SW 1271 (cell line): ENCODE measurements around the gene ACP6.
A peak's percentile ranks its signal among the peaks of the same experiment; 100 is the strongest.

Source experiments
- DNase-seq, 2 experiments: peaks; one replicate each; lab custom pipeline; 2025; lab: John Stamatoyannopoulos, UW

The ACP6 gene

DNA sequence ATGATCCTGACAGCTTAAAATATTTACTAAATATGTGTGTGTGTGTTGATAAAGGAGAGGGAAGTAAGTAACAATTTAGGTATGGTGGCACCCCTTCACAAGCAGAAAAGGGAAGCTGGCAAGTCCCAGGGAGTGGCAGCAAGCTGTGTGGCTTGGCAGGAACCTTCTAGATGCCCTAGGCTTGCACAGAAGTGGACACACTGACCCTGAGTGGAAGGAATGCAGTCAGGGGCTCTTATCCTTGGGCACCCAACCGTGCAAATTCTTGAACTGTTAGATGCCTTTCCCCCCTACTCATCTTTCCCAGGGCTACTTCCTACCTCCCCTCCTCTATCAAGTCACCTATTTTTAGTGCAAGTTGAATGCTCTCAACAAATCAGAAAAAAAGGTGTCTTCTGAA, 18.9 kb downstream of the ACP6 start:
- no peak for DNase-seq

DNA sequence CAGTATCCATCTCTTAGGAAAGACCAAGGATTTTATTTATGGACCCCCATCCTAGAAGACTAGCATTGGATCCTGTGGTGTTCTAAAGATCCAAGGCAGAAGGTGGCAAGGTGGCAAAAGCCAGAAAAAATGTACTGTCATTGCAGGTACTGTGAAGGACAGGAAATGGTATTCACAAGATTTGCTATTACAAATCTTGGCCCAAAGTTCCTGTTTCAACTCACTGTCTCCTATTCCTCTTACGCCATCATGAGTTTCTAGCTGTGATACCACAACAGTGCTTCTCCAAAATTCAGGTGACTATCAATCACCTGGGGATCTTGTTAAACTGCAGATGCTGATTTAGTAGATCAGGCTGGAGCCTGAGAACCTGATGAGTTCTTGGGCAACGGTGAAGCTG, 21.4 kb downstream of the ACP6 start:
- DNase-seq: no peak

DNA sequence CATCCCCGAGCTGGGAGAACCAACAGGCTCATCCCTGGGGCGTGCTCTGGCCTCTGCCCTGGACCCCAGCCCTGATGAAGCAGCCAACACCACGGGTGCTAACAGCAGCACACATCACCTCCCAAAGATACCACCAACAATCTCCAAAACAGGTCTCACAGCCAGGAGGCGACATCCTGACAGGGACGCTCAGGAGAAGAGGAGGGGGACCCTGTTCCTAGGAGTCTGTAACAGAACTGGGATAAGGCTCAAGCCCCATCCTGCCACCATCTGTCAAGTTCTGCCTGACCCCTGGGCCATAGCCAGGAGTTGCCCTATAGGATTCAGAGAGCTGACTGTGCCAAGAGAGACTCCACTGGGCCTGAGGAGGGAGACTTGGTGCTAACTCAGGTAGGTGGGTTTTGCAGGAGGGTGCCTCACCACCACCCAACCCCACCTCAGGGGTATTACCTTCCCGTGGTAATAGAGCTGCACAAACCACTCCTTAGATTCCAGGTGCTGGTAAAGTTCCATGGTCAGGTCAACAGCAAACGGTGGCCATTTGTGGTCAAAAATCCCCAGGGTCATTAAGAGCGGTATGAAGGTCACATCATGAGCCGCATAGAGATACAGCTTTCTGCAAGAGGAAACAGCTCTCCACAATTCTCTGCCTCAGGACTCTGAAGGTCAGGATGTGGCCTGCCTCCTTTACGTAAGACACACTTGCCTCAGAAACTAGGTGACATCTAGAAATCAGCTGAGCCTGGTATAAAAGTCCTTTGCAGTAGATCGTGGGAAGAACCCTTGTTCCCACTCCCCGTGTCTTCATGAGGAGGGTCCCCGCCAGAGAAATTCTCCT, 22.3 kb downstream of the ACP6 start:
- DNase-seq: no peak

DNA sequence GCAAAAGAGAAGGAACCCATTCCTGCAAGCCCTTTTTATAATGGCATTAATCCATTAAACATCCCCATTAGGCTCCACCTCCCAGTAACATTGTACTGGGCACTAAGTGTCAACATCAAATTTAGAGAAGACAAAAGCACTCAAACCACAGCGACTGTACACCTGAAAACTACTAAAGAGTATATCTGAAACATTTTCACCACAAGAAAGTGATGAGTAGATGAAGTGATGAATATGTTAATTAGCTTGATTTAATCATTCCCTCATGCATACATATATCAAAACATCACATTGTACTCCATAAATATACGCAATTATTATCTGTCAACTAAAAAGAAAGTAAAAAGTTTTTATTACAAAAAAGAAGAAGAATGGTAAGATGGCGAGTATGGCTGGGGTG, 26.4 kb downstream of the ACP6 start:
- DNase-seq: no peak

DNA sequence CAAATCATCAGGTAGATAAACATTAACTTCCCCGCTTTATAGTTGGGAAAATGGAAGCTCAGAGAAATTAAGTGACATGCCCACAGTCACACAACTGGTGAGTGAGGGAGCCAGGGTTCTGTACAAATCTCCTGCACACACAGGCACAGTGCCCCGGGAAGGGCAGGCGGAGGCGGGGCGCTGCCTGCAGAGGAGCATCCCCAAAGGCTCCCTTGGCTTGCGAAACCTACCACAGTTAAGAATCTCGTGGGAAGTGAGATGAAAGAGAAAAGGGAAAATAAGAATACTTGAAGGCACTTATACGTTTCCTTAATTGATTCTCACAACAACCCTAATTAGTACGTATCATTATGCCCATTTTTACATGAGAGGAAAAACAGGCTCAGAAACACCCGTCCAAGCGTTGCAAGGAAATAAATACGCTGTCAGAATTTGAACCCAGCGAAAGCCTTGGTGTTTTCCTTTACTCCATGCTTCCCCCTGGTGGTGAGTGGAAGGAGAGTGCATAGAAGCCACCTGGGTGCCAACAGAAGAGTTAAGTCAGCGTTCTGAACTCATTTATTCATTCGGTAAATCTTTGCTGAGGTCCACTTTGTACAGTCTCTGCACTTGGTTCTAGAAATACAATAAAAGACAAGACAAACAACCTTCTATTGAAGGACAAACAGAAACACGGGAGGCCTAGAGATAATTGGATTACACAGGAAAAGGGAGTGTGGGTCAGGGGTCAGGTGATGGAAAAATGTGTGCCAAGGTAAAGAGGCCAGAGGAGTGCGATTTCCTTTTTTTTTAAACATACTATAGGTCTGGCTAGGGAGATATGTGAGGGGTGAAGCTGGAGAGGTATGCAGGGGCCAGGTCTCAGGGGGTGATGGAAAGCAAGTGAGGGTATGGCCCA, 28.4 kb downstream of the ACP6 start:
- DNase-seq: no peak

DNA sequence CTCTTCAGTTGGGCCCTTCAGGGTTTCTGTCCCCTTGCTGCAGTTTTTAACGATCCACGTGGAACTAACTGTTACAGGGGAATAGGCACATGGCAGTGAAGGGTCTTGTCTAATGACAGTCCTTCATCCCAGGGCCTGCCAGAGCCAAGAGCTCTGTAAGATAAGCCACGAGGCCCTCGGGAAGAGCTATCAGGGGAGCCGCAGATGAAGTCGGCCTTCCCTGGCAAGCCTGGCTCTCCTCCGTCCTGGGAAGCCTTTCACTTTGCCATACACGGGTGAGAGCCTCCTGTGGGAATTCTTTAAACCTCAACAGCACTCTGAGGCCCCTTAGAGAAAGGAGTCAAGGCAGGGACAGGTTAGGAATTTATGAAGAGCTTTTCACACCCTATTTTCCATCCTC, 29.0 kb downstream of the ACP6 start:
- no peak for DNase-seq

DNA sequence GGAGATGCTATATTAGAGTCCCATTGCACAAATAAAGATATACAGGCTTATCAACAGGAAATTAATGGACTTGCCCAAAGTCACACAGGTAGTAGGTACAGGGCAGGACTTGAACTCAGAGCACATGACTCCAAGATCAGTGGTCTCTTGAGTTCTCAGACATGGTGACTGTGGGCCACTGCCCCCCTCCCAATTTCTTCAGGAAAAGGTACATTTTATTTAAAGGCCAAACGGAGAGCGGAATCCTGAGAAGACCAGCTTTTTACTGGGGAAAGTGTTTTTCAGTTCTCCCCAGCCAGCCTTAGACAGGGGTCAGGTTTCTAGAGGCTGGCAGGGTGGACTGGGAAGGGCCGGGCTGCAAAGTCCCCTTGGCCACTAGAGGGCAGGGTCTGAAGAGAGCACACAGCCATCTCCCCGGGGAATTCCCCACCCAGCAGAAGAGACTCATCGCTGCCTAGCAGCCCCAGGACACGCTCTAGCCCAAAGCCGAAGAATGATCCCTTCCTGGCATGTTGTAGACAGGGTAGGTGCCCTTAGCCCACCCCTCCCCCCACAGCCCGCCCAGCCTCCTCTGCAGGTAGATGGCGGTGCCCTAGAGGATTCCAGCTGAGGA, 29.7 kb downstream of the ACP6 start:
- peak in 1 of 2 experiments; percentile 43 for DNase-seq

DNA sequence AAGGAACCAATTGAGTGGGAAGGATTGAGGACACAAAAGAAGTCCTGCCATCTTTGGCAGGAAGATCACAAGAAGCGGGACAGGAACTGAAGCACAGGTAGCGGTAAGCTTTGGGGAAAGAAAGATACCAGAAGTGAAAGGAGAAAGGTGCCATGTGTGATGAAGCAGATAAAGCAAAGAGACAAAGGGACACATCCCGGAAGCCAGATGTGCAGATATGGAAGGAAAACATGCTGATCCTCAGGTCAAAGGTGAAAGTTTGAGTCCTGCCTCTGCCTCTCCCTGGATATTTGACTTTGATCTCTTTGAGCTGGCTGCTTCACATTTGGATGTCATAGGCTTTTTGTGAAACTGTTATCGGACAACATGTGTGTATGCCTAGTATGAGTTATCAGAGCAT, 34.0 kb downstream of the ACP6 start:
- DNase-seq: no peak

DNA sequence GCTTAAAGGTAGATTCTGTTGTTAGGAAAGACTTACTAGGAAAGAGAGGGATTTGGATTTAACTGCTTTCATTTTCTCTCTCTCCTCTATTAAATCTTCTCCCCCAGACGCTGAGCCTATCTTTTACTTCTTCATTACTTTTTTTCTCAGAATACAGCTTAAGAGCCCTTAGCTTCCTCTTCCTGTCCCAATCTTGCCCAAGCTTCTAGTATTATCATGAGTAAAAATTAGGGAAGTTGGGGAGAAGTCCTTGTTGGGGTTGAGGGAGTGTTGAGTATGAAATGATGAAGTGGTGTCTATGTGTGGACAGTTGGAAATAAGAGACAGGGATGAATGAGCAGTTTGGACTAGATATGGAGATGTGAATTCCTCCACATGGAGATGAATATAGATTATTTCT, 35.0 kb downstream of the ACP6 start:
- no peak for DNase-seq

DNA sequence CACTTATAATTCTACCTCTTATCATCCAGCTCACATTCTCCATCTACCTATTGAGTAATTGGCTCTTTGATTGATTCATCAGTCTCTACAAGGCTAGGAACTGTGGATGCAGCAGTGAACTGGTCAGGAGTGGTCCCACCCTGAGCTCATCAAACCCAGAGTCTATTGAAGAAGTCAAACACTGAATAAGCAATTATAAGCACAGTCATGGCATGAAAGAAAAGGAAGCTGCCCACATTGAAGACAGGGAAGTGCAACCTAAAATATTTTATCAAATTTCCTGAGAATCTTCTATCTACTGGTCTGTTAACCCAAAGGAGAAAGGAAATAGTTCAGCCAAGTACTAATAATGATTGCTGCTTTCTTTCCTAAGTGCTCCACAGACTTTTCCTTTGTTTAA, 35.7 kb downstream of the ACP6 start:
- no peak for DNase-seq

DNA sequence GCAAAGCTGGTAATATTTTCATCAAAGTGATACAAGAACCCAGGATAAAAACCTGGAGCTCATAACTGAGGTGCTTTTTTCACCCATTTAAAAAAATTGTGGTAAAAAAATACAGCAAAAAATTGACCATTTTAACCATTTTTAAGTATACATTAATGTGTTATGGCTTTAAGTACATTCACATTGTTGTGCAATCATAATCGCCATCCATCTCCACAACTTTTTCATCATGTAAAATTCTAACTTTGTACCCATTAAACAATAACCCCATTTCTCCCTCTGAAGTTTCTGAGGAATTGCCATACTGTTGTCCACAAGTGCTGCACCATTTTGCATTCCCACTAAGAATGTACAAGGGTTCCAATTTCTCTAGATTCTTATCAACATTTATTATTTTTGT, 36.6 kb downstream of the ACP6 start:
- no peak for DNase-seq

DNA sequence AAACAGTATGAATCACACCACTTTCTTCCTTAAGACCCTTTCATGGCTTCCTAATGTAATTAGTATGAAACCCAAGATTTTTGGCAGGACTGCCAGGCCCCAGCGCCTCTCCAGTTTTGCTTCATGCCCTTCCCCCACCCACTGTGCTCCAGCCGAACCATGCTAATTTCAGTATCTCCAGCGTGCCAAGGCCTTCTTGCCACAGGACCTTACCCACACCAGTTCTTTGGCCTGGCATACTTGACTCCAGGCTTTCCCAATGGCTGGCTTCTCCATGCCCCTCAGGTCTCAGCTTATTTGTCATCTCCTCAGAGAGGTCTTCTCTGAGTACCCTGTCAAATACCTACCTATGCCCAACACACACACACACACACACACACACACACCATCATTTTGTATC, 38.5 kb downstream of the ACP6 start:
- DNase-seq: no peak

DNA sequence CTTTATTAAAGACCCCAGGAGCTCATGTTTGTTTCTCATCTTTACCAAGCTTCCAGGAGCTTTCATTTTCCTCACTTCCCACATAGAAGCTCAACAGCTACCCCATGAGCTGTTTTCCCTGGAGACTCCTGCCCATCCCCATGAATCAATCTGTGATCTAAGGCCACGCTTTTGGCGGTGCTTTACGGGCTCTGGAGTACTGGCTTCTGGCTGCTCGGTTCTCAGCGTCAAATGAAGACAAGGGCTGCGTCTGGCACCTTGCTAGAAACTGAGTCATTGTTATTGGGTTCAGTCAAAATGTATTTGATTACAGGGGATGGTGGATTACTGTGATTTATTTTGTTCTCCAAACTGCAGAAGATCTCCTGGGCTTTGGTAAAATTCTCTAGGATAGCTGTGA, 39.9 kb downstream of the ACP6 start:
- DNase-seq: no peak

DNA sequence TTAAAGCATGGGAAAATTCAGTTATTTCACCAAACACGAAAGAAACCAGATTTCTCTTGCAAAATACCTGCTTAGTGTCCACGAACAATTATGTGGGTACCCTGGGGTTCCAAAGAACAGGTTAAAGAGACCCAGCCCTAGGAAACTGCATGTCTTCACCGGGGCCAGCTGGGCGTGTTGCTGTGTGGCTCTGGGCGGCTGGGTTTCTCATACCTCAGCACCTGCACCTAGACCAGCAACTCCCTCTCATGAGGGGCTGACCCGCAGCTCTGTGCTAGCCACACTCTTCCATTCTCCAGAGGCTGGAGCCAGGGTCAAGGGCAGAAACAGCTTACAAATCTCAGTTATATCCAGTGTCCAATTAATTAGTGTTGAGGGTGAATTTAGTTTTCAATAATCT, 40.3 kb downstream of the ACP6 start:
- no peak for DNase-seq

DNA sequence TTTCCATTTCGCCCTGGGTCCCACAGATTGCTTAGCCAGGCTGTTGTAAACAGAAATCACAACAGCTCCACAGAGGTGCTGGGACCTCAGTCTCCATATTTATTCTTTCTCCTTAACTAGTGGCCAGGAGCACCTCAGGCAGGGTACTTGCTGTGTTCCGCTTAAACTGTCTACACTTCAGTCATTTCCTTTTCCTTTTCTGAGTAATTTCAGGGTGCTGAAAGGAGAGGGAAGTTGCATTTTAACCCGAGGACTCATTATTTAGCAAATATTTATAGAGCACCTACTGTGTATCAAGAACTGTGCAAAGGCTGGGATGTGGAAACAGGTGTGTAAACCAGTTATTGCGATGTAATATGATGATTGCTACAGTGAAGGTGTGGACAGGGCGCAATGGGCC, 41.9 kb downstream of the ACP6 start:
- DNase-seq: no peak

DNA sequence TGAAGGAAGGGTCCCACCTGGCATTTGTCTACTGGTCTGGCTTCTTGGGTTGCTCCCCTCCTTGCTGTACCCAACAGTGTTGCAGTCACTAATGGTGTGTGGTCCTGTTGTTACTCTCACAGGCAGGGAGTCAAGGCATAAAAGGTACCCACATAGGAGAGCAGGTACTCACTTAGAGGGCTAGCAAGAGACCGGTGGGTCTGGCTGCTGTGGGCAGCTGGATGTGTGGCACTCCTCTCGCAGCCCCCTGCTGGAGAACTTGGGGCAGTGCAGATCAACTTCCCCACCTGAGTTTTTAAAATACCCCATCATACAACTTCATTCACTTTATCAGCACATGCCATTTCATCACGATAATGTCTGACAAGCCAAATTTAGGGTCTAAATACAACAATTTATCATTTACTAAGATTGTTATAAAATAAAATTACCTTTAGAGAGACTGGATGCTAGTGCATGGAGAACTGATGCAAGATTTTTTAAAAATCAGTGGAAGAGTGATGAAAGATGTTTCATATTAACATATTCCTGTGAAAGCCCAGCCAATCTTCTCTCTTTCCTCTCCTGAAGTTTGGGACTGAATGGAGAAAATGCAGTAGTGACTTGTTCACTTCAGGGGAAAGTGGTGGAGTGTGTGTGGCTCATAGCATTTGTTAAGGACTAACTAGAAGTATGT, 42.8 kb downstream of the ACP6 start:
- peak in 1 of 2 experiments; percentile 4 for DNase-seq

DNA sequence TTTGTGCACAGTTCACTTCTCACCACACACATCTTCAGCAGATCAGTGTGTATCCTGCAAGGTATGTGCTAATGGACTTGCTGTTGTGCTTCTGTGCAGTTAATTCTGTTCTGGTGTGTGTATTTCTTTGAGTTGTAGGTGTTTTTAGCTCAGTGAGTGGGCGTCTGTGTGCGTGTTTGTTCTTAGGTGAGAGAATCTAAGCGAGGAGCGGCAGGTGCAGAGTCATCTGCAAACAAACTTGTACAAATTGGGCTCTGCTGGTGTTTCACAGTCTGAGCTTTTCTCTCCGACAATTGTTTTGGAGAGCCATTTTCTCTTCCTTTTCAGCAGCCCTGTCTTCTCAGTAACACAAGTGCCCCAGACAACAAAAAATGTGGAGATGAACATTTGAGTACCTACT, 43.6 kb downstream of the ACP6 start:
- no peak for DNase-seq

DNA sequence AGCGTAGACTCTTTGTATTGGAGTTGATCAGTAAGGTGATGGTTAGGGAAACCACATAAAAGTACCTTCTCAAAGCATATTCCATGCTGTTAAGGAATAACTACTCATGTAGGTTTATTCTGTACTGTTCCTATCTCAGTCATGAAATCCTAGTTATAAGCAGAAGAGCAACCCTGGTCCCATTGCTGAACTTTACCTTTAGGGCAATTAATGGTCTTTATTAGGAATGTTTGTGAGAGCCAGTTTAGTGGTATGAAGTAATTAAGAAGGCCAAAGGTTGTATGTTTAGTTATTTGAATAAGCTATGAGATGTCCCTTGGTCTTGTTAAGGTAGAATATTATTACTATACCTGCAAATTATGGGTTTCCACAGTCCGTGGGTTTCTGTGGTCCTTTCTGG, 44.0 kb downstream of the ACP6 start:
- no peak for DNase-seq

DNA sequence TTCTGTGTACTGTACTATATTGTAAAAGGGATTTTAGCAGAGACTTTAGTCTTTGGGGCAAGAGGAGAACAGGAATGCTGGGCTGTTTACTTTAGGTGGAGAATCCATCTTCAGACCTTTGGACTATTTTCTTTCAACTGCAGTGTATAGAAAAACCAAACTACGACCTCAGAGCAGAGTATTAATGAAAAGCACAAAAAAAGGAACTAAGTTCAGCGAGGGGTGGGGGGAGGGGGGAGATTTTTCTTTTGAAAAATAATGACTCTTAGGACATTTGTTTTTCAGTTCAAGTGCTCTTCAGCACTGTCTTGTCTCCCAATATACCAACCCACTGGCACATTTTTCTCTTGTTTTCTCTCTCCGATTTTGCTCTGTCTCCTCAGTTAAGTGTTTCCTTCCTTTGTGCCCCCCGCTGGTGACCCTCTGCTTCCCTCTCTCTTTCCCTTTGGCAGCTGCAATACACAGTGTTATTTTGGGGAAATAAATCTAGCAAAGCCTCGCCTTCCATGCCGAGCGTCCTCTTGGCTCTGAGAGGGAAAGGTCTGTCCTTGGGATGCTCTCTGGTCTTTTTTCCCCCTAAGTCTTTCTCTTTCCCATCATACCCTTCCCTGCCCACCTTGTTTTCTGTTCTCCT, 44.8 kb downstream of the ACP6 start:
- no peak for DNase-seq

DNA sequence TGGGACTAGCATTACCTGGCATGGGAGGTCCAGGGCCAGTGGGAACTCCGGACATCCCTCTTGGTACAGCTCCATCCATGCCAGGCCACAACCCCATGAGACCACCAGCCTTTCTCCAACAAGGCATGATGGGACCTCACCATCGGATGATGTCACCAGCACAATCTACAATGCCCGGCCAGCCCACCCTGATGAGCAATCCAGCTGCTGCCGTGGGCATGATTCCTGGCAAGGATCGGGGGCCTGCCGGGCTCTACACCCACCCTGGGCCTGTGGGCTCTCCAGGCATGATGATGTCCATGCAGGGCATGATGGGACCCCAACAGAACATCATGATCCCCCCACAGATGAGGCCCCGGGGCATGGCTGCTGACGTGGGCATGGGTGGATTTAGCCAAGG, 45.8 kb downstream of the ACP6 start:
- no peak for DNase-seq

DNA sequence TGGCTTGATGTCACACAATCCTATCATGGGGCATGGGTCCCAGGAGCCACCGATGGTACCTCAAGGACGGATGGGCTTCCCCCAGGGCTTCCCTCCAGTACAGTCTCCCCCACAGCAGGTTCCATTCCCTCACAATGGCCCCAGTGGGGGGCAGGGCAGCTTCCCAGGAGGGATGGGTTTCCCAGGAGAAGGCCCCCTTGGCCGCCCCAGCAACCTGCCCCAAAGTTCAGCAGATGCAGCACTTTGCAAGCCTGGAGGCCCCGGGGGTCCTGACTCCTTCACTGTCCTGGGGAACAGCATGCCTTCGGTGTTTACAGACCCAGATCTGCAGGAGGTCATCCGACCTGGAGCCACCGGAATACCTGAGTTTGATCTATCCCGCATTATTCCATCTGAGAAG, 46.3 kb downstream of the ACP6 start:
- DNase-seq: no peak

DNA sequence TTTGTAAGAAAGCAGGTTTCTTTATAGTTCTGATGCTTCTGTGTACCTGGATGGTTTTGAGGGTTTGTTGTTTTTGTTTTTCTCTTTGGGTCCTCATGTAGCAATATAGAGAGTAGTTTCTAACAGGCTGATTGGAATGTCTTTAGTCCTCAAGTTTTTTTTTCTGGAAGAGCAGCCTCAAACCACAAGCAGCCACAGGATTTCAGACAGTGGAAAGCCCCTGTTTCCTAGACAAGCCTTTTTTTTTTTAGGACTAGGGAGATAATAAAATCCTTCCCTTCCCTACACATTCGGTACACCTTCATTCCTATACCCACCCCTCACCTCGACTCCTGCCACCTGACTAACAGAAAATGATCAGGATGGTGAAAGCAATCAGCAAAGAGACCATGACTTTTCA, 47.6 kb downstream of the ACP6 start:
- no peak for DNase-seq
